WTC11 (cell line): Measurements from ENCODE around the gene STX18. TPM values are rescaled to one million over a fixed set of nuclear protein-coding genes. Genes with fewer than 3 reads are reported as not detected.
"Not testable (repeated sequence)": the region's sequence is repeated elsewhere in the genome, so short reads cannot be mapped to it uniquely, and the experiment has no call there.

Experiments used
- ATAC-seq: fragments of 200-7000 bp; cut with Tn5 transposase; 2 replicates; pipeline ENCODE4 v1.10.0; 2021; ENCODE audit warnings: mild to moderate bottlenecking, moderate library complexity
- CTCF ChIA-PET: fragments of 300-600 bp; sonication (Branson Sonifier 250); formaldehyde crosslinking; loops from one replicate; lab custom pipeline; 2021; ENCODE audit warnings: antibody characterized with exemption; lab: Charles Lee
- POLR2A ChIA-PET: fragments of 350-600 bp; sonication (Branson Sonifier 250); formaldehyde crosslinking; loops from one replicate; lab custom pipeline; 2021; ENCODE audit warnings: antibody characterized with exemption; lab: Charles Lee
- DNase-seq: peaks from one replicate; pipeline ENCODE4 v3.0.0; 2021; ENCODE audit warnings: low spot score
- H3K27ac Mint-ChIP-seq: 2 replicates; pipeline ENCODE4 v1.8.0; 2021; ENCODE audit warnings: mixed read lengths
- H3K27me3 Mint-ChIP-seq: 2 replicates; pipeline ENCODE4 v1.8.0; 2021; ENCODE audit warnings: low read depth, mild to moderate bottlenecking, moderate library complexity, mixed read lengths
- H3K36me3 Mint-ChIP-seq: 2 replicates; pipeline ENCODE4 v1.8.0; 2021; ENCODE audit warnings: mixed read lengths
- H3K4me1 Mint-ChIP-seq: 2 replicates; pipeline ENCODE4 v1.8.0; 2022; ENCODE audit warnings: mixed read lengths
- H3K4me3 Mint-ChIP-seq: 2 replicates; pipeline ENCODE4 v1.8.0; 2021; ENCODE audit warnings: mild to moderate bottlenecking, moderate library complexity, mixed read lengths
- H3K9me3 Mint-ChIP-seq: 2 replicates; pipeline ENCODE4 v1.8.0; 2021; ENCODE audit warnings: mixed read lengths
- AFF4 ChIP-seq: sonication (generic); formaldehyde crosslinking; IDR thresholded peaks from 2 replicates; pipeline ENCODE4 v1.8.1; 2023; ENCODE audit warnings: mild to moderate bottlenecking, missing genetic modification reagents, borderline replicate concordance
- CDX4 ChIP-seq: fragments of 250-450 bp; sonication (Bioruptor Pico); IDR thresholded peaks from 2 replicates; pipeline ENCODE4 v1.9.0; 2021; ENCODE audit warnings: moderate library complexity, mild to moderate bottlenecking, inconsistent platforms, borderline replicate concordance
- EMX1 ChIP-seq: fragments of 250-450 bp; sonication (Bioruptor Pico); IDR thresholded peaks from 2 replicates; pipeline ENCODE4 v1.8.0; 2021; ENCODE audit warnings: mild to moderate bottlenecking
- IRF2 ChIP-seq: sonication (generic); formaldehyde crosslinking; IDR thresholded peaks from 2 replicates; pipeline ENCODE4 v1.8.0; 2022; ENCODE audit warnings: low read depth, missing genetic modification reagents, borderline replicate concordance
- MYBL2 ChIP-seq: sonication (generic); formaldehyde crosslinking; IDR thresholded peaks from 2 replicates; pipeline ENCODE4 v1.8.1; 2023; ENCODE audit warnings: mild to moderate bottlenecking, moderate library complexity, missing genetic modification reagents
- NFATC4 ChIP-seq: fragments of 250-450 bp; sonication (Bioruptor Pico); IDR thresholded peaks from 2 replicates; pipeline ENCODE4 v1.9.0; 2021; ENCODE audit warnings: mild to moderate bottlenecking
- SMAD4 ChIP-seq: sonication (generic); formaldehyde crosslinking; IDR thresholded peaks from 2 replicates; pipeline ENCODE4 v1.8.0; 2022; ENCODE audit warnings: mild to moderate bottlenecking, missing genetic modification reagents
- SP1 ChIP-seq: sonication (generic); formaldehyde crosslinking; conservative IDR thresholded peaks from 2 replicates; pipeline ENCODE4 v1.8.1; 2022; ENCODE audit warnings: missing genetic modification reagents
- ZNF232 ChIP-seq: sonication (generic); formaldehyde crosslinking; IDR thresholded peaks from 2 replicates; pipeline ENCODE4 v1.8.0; 2022; ENCODE audit warnings: mild to moderate bottlenecking, missing genetic modification reagents
- ZNF396 ChIP-seq: fragments of 250-450 bp; sonication (Bioruptor Pico); IDR thresholded peaks from 2 replicates; pipeline ENCODE4 v1.8.0; 2021; ENCODE audit warnings: mild to moderate bottlenecking, moderate library complexity, borderline replicate concordance
- ZNF532 ChIP-seq: fragments of 250-450 bp; sonication (Bioruptor Pico); IDR thresholded peaks from 2 replicates; pipeline ENCODE4 v1.9.0; 2021; ENCODE audit warnings: mild to moderate bottlenecking, borderline replicate concordance
- total RNA-seq: library from RNA; stranded (reverse); gene quantifications from 3 replicates; pipeline ENCODE4 v1.2.3, GENCODE V29; 2021
- TF ChIP-seq, protein P1 (sequence below): sonication (generic); formaldehyde crosslinking; IDR thresholded peaks from 2 replicates; pipeline ENCODE4 v1.8.1; 2022; ENCODE audit warnings: low read depth, missing genetic modification reagents, borderline replicate concordance
- TF ChIP-seq, protein P2 (sequence below): sonication (generic); formaldehyde crosslinking; IDR thresholded peaks from 2 replicates; pipeline ENCODE4 v1.8.1; 2022; ENCODE audit warnings: low read depth, mild to moderate bottlenecking, moderate library complexity, missing genetic modification reagents, borderline replicate concordance

The STX18 gene
- total RNA-seq, 1 experiment from 2014 or later = 16.9 TPM

DNA sequence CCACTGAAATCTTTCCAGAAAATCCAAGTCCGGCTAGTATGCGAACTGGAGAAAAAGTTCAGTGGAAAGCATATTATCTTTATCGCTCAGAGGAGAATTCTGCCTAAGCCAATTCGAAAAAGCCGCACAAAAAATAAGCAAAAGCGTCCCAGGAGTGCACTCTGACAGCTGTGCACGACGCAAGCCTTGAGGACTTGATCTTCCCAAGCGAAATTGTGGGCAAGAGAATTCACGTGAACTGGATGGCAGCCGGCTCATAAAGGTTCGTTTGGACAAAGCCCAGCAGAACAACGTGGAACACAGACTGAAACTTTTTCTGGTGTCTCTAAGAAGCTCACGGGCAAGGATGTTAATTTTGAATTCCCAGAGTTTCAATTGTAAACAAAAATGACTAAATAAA lies 34.4 kb downstream of the STX18 start:
- Mint-ChIP-seq H3K36me3 (no peaks in the 10 kb centered on the region), H3K9me3 (no peaks in the 10 kb centered on the region), H3K27ac (no peak overlapping the region), H3K4me1 (peaks cover 8% of the 10 kb centered on the region), H3K27me3 (peaks cover 8% of the 10 kb centered on the region; the same call in 1 of the 2 replicates), H3K4me3 (no peak overlapping the region)
- DNase-seq (no peak), ATAC-seq (no peak)
- no peak for TF ChIP-seq ZNF396 (CRISPR knock-in tag)
- no peak for TF ChIP-seq AFF4 (CRISPR knock-in tag)
- TF ChIP-seq, protein P1, sequence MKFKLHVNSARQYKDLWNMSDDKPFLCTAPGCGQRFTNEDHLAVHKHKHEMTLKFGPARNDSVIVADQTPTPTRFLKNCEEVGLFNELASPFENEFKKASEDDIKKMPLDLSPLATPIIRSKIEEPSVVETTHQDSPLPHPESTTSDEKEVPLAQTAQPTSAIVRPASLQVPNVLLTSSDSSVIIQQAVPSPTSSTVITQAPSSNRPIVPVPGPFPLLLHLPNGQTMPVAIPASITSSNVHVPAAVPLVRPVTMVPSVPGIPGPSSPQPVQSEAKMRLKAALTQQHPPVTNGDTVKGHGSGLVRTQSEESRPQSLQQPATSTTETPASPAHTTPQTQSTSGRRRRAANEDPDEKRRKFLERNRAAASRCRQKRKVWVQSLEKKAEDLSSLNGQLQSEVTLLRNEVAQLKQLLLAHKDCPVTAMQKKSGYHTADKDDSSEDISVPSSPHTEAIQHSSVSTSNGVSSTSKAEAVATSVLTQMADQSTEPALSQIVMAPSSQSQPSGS (CRISPR knock-in tag) = no peak
- ChIA-PET CTCF (interaction anchor here (0.7 to 2.3 kb wide), 21 partner anchors 9 to 136 kb away, joined by 3 to 12 read pairs (median 3); partner anchors contain the start of gene STX18), POLR2A (interaction anchor here (0.7 kb wide), 1 partner anchor 363 kb away, joined by 6 read pairs; no protein-coding TSS in a partner anchor)

- Mint-ChIP-seq H3K4me1 (peaks cover 9% of the 10 kb centered on the region), H3K4me3 (no peak overlapping the region), H3K27me3 (peaks cover 11% of the 10 kb centered on the region), H3K36me3 (no peaks in the 10 kb centered on the region), H3K9me3 (no peaks in the 10 kb centered on the region), H3K27ac (no peak overlapping the region)
- no peak for TF ChIP-seq NFATC4 (CRISPR knock-in tag)
- no peak for TF ChIP-seq ZNF232
- TF ChIP-seq ZNF532 (CRISPR knock-in tag) = no peak
- TF ChIP-seq SMAD4 (CRISPR knock-in tag) = no peak
- TF ChIP-seq, protein P2, sequence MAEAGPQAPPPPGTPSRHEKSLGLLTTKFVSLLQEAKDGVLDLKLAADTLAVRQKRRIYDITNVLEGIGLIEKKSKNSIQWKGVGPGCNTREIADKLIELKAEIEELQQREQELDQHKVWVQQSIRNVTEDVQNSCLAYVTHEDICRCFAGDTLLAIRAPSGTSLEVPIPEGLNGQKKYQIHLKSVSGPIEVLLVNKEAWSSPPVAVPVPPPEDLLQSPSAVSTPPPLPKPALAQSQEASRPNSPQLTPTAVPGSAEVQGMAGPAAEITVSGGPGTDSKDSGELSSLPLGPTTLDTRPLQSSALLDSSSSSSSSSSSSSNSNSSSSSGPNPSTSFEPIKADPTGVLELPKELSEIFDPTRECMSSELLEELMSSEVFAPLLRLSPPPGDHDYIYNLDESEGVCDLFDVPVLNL (CRISPR knock-in tag) = no peak
- no peak for TF ChIP-seq SP1 (CRISPR knock-in tag)
- TF ChIP-seq IRF2 = no peak
- no peak for TF ChIP-seq EMX1
- no peak for TF ChIP-seq MYBL2
- TF ChIP-seq CDX4 = no peak
- no peak for DNase-seq
- CTCF ChIA-PET = interaction anchor here (0.7 to 2.3 kb wide), 18 partner anchors 9 to 136 kb away, joined by 3 to 12 read pairs (median 4); partner anchors contain the start of gene STX18
- no peak for ATAC-seq
- POLR2A ChIA-PET = interaction anchor here (0.7 kb wide), 1 partner anchor 364 kb away, joined by 6 read pairs; no protein-coding TSS in a partner anchor
These were observed 34.9 kb downstream of the STX18 start for GRCh38 chr4:4506961-4507360.

- ChIA-PET POLR2A (interaction anchor here (0.7 kb wide), 1 partner anchor 61 kb away, joined by 5 read pairs; no protein-coding TSS in a partner anchor), CTCF (interaction anchor here (1.5 kb wide), 1 partner anchor 14 kb away, joined by 5 read pairs; no protein-coding TSS in a partner anchor)
- H3K36me3 Mint-ChIP-seq, DNase-seq, H3K9me3 Mint-ChIP-seq, ATAC-seq, H3K27ac Mint-ChIP-seq, H3K4me3 Mint-ChIP-seq: not testable (repeated sequence)
- Mint-ChIP-seq H3K4me1 (peaks cover 14% of the 10 kb centered on the region), H3K27me3 (peaks cover 16% of the 10 kb centered on the region)
These were observed 36.6 kb downstream of the STX18 start for GRCh38 chr4:4505211-4505610.
